IMR-90 (cell line): Measurements from ENCODE around the gene SLC25A26. TPM values are rescaled to one million over a fixed set of nuclear protein-coding genes. Genes with fewer than 3 reads are reported as not detected.

Experiments
- ATAC-seq: fragments of 200-7000 bp; cut with Tn5 transposase; 2 replicates; pipeline ENCODE4 v1.9.1; 2020; ENCODE audit warnings: low read depth, mild to moderate bottlenecking, moderate library complexity
- BruUV-seq: library from RNA; stranded (reverse); fragments of 400-500 nt; replicated peaks from 2 replicates; lab custom pipeline; 2021; lab: Mats Ljungman, UMichigan
- CTCF ChIA-PET: fragments of 300-600 bp; formaldehyde crosslinking; extraction: SDS; loops from one replicate; lab custom pipeline; 2021; ENCODE audit warnings: antibody characterized with exemption; lab: Yijun Ruan, JAX
- POLR2A ChIA-PET: fragments of 300-600 bp; sonication (Branson Sonifier 250); formaldehyde crosslinking; loops from one replicate; lab custom pipeline; 2022; ENCODE audit warnings: antibody characterized with exemption; ENCODE audit not compliant: unreplicated experiment; lab: Charles Lee
- DNase-seq: peaks from one replicate; pipeline ENCODE4 v3.0.0; 2013
- H2AFZ ChIP-seq: replicated peaks from 2 replicates; pipeline ENCODE3; 2013; ENCODE audit warnings: low read length, mild to moderate bottlenecking; ENCODE audit not compliant: poor library complexity
- H2AK5ac ChIP-seq: 2 replicates; pipeline ENCODE4 v1.6.1; 2013; ENCODE audit warnings: low read depth, low read length, inconsistent platforms
- H2AK9ac ChIP-seq: replicated peaks from 2 replicates; pipeline ENCODE3; 2013; ENCODE audit warnings: mild to moderate bottlenecking, low read depth, low read length, moderate library complexity; ENCODE audit not compliant: poor library complexity
- H2BK120ac ChIP-seq: 2 replicates; pipeline ENCODE4 v1.6.1; 2013; ENCODE audit warnings: low read depth, low read length, inconsistent platforms
- H2BK15ac ChIP-seq: 3 replicates; pipeline ENCODE4 v1.6.1; 2013; ENCODE audit warnings: low read depth, low read length, inconsistent platforms
- H2BK20ac ChIP-seq: 2 replicates; pipeline ENCODE4 v1.6.1; 2013; ENCODE audit warnings: low read depth, mild to moderate bottlenecking, inconsistent platforms, low read length, moderate library complexity
- H2BK5ac ChIP-seq: 2 replicates; pipeline ENCODE4 v1.6.1; 2013; ENCODE audit warnings: mild to moderate bottlenecking, low read depth, low read length, inconsistent platforms; ENCODE audit not compliant: poor library complexity, severe bottlenecking
- H3K14ac ChIP-seq: replicated peaks from 2 replicates; pipeline ENCODE4 v1.6.1; 2013; ENCODE audit warnings: low read depth, low read length, inconsistent platforms
- H3K18ac ChIP-seq: 2 replicates; pipeline ENCODE4 v1.6.1; 2013; ENCODE audit warnings: low read depth, low read length, control low read depth
- H3K23ac ChIP-seq: 2 replicates; pipeline ENCODE4 v1.6.1; 2013; ENCODE audit warnings: low read depth, low read length, inconsistent platforms
- H3K27ac ChIP-seq: 2 replicates; pipeline ENCODE4 v1.5.1; 2013; ENCODE audit warnings: mild to moderate bottlenecking, control low read depth, low read length; ENCODE audit not compliant: insufficient read depth
- H3K27me3 ChIP-seq: 2 replicates; pipeline ENCODE4 v1.6.1; 2013; ENCODE audit warnings: low read length; ENCODE audit not compliant: control insufficient read depth, insufficient read depth
- H3K36me3 ChIP-seq: 2 replicates; pipeline ENCODE4 v1.6.1; 2013; ENCODE audit warnings: low read length, mixed read lengths; ENCODE audit not compliant: control insufficient read depth, insufficient read depth
- H3K4ac ChIP-seq: 2 replicates; pipeline ENCODE4 v1.6.1; 2013; ENCODE audit warnings: low read depth, low read length, inconsistent platforms
- H3K4me1 ChIP-seq: 2 replicates; pipeline ENCODE4 v1.6.1; 2013; ENCODE audit warnings: low read length, mixed read lengths; ENCODE audit not compliant: control insufficient read depth, insufficient read depth
- H3K4me2 ChIP-seq: 2 replicates; pipeline ENCODE4 v1.6.1; 2013; ENCODE audit warnings: low read depth, mild to moderate bottlenecking, control low read depth, low read length, moderate library complexity
- H3K4me3 ChIP-seq: 2 replicates; pipeline ENCODE4 v1.5.1; 2013; ENCODE audit warnings: low read depth, mild to moderate bottlenecking, control low read depth, low read length, moderate library complexity; ENCODE audit not compliant: insufficient read depth
- H3K56ac ChIP-seq: 2 replicates; pipeline ENCODE4 v1.6.1; 2013; ENCODE audit warnings: low read length, inconsistent platforms; ENCODE audit not compliant: insufficient read depth; ENCODE audit errors: extremely low read depth
- H3K79me1 ChIP-seq, 2 experiments: 2 replicates each; pipeline ENCODE4 v1.6.1; 2013; ENCODE audit warnings: low read length in 2 of 2, inconsistent platforms in 1 of 2, low read depth in 1 of 2
- H3K9ac ChIP-seq: 2 replicates; pipeline ENCODE4 v1.6.1; 2013; ENCODE audit warnings: low read depth, low read length, control low read depth
- H3K9me1 ChIP-seq: 2 replicates; pipeline ENCODE4 v1.6.1; 2013; ENCODE audit warnings: low read length, inconsistent platforms; ENCODE audit not compliant: insufficient read depth
- H3K9me3 ChIP-seq: 2 replicates; pipeline ENCODE4 v1.6.1; 2013; ENCODE audit warnings: low read length; ENCODE audit not compliant: control insufficient read depth, insufficient read depth
- H4K20me1 ChIP-seq: 2 replicates; pipeline ENCODE4 v1.6.1; 2013; ENCODE audit warnings: low read length, inconsistent platforms; ENCODE audit not compliant: insufficient read depth
- H4K5ac ChIP-seq: 2 replicates; pipeline ENCODE4 v1.6.1; 2013; ENCODE audit warnings: mild to moderate bottlenecking, low read depth, low read length, control low read depth
- H4K8ac ChIP-seq, 2 experiments: 2 replicates each; pipeline ENCODE4 v1.6.1; 2013; ENCODE audit warnings: low read depth in 2 of 2, low read length in 2 of 2, control low read depth in 1 of 2, inconsistent platforms in 1 of 2
- H4K91ac ChIP-seq: 2 replicates; pipeline ENCODE4 v1.6.1; 2013; ENCODE audit warnings: low read depth, low read length, inconsistent platforms; ENCODE audit not compliant: insufficient read depth
- BHLHE40 ChIP-seq: fragments of 150-350 bp; IDR thresholded peaks from 2 replicates; pipeline ENCODE4 v1.6.1; 2016; ENCODE audit warnings: mild to moderate bottlenecking, low read depth, low read length
- CHD1 ChIP-seq: IDR thresholded peaks from 2 replicates; pipeline ENCODE4 v1.6.1; 2012; ENCODE audit warnings: low read depth, low read length, improper control_type of control experiment
- ELK1 ChIP-seq: fragments of 150-350 bp; IDR thresholded peaks from 2 replicates; pipeline ENCODE4 v1.6.1; 2016; ENCODE audit warnings: low read depth, mild to moderate bottlenecking, low read length, moderate library complexity, borderline replicate concordance
- FOS ChIP-seq: fragments of 150-350 bp; IDR thresholded peaks from 2 replicates; pipeline ENCODE4 v1.6.1; 2016; ENCODE audit warnings: low read depth, low read length
- MAFK ChIP-seq: IDR thresholded peaks from 2 replicates; pipeline ENCODE4 v1.6.1; 2012; ENCODE audit warnings: low read depth, low read length, improper control_type of control experiment
- MAZ ChIP-seq: IDR thresholded peaks from 2 replicates; pipeline ENCODE4 v1.6.1; 2012; ENCODE audit warnings: low read depth, mild to moderate bottlenecking, low read length, improper control_type of control experiment, moderate library complexity, borderline replicate concordance
- MXI1 ChIP-seq: IDR thresholded peaks from 2 replicates; pipeline ENCODE4 v1.6.1; 2012; ENCODE audit warnings: low read depth, mild to moderate bottlenecking, low read length, moderate library complexity, borderline replicate concordance
- NFE2L2 ChIP-seq: fragments of 150-350 bp; IDR thresholded peaks from 2 replicates; pipeline ENCODE4 v1.6.1; 2016; ENCODE audit warnings: low read depth, mild to moderate bottlenecking, low read length
- POLR2A ChIP-seq: IDR thresholded peaks from 2 replicates; pipeline ENCODE4 v1.6.1; 2012; ENCODE audit warnings: mild to moderate bottlenecking, low read depth, low read length
- RCOR1 ChIP-seq: IDR thresholded peaks from 2 replicates; pipeline ENCODE4 v1.6.1; 2012; ENCODE audit warnings: mild to moderate bottlenecking, low read length, improper control_type of control experiment; ENCODE audit not compliant: insufficient replicate concordance
- USF2 ChIP-seq: fragments of 150-350 bp; IDR thresholded peaks from 2 replicates; pipeline ENCODE4 v1.6.1; 2017; ENCODE audit warnings: mild to moderate bottlenecking, antibody characterized with exemption, low read length, low read depth
- WGBS, 2 experiments: methylation state at CpG; one replicate each; pipeline versions ENCODE4 v1.1.5 to v1.1.7; 2013; ENCODE audit warnings: missing lambda C conversion rate in 2 of 2; ENCODE audit not compliant: insufficient read length in 1 of 2; ENCODE audit errors: extremely low coverage in 2 of 2; 5-methylcytosine and 5-hydroxymethylcytosine counted together
- dilution Hi-C: fragments of 300-500 bp; cut with HindIII; formaldehyde crosslinking; loops from one replicate; pipeline ENCODE4 v1.14.3; 2018; ENCODE audit warnings: low sequenced_read_pairs; ENCODE audit not compliant: unreplicated experiment
- in situ Hi-C: fragments of 300-500 bp; cut with MboI; formaldehyde crosslinking; loops from 3 replicates; pipeline ENCODE4 v1.14.3; 2019; ENCODE audit warnings: low sequenced_read_pairs, inconsistent platforms, mixed read lengths
- intact Hi-C: fragments of 100-400 bp; cut with micrococcal nuclease; formaldehyde crosslinking; loops from 2 replicates; pipeline ENCODE4 v1.10.0; 2022
- polyA plus RNA-seq, 3 experiments: library from polyadenylated mRNA; depleted of rRNA; stranded (reverse); fragments of >200 nt; gene quantifications; 2 replicates each; pipeline ENCODE4 v1.2.3, GENCODE V29; 2012; ENCODE audit warnings: low replicate concordance in 1 of 3
- total RNA-seq: library from RNA; depleted of rRNA; stranded (reverse); fragments of >200 nt; gene quantifications from 2 replicates; pipeline ENCODE4 v1.2.3, GENCODE V29; 2012
- TF ChIP-seq, protein P1 (sequence below): conservative IDR thresholded peaks from 2 replicates; pipeline ENCODE4 v1.5.1; 2012; ENCODE audit warnings: mild to moderate bottlenecking, low read depth, low read length, improper control_type of control experiment

Gene SLC25A26
- total and polyA plus RNA-seq, 2 of the 4 experiments (the other 2 are of a cell fraction): 10.9 to 12.7 TPM

GRCh38 chr3:66425032-66425431 is 204.2 kb downstream of the SLC25A26 start:
- Histone ChIP-seq H3K9me3 (peaks cover 5% of the 10 kb centered on the region; the same call in 1 of the 2 replicates), H4K91ac (0 out of 2 replicates have a peak overlapping the region, but pooled peaks have one; percentile 42), H3K4me2 (no peak overlapping the region), H2AK5ac (peak overlapping the region; percentile 76; the same call in 1 of the 2 replicates), H3K14ac (no peak overlapping the region), H4K5ac (peak overlapping the region; percentile 16; the same call in 1 of the 2 replicates), H3K27me3 (no peaks in the 10 kb centered on the region), H2BK20ac (0 out of 2 replicates have a peak overlapping the region, but pooled peaks have one; percentile 62), H3K4me1 (peaks cover 20% of the 10 kb centered on the region), H2AK9ac (no peak overlapping the region), H2BK5ac (no peak overlapping the region), H2BK120ac (peak overlapping the region; percentile 42), H3K56ac (no peak overlapping the region), H3K36me3 (no peaks in the 10 kb centered on the region), H4K8ac (peak overlapping the region in 1 of 2 experiments; percentile 14; a peak in 1 of 4 replicates), H3K4me3 (no peak overlapping the region), H3K23ac (no peak overlapping the region), H3K9me1 (peaks cover 14% of the 10 kb centered on the region), H3K79me1 (peaks cover 35 to 63% of the 10 kb centered on the region in 2 experiments), H2AFZ (no peak overlapping the region), H3K27ac (no peak overlapping the region), H3K18ac (peak overlapping the region; percentile 9; the same call in 1 of the 2 replicates), H4K20me1 (peaks cover 5% of the 10 kb centered on the region), H3K9ac (no peak overlapping the region), H2BK15ac (peak overlapping the region; percentile 82; the same call in 2 of the 3 replicates), H3K4ac (peak overlapping the region; percentile 22; the same call in 1 of the 2 replicates)
- WGBS, 2 experiments: 92% methylated on average over 2 of the region's 5 CpGs; no CpG with 5 or more reads in 1 of the 2 experiments
- DNase-seq (no peak), ATAC-seq (no peak)
- no TSS peak for BruUV-seq
- ChIA-PET POLR2A (no interaction called here), CTCF (no interaction called here)
- intact Hi-C loops: loop anchor here (5.0 kb wide), 1 partner anchor 47 kb away; no protein-coding TSS in a partner anchor
- in situ Hi-C loops: no loop called here
- TF ChIP-seq CHD1: no peak
- TF ChIP-seq MAFK: no peak
- no peak for TF ChIP-seq USF2
- TF ChIP-seq POLR2A: no peak
- no peak for TF ChIP-seq BHLHE40
- TF ChIP-seq RCOR1: no peak
- TF ChIP-seq, protein P1, sequence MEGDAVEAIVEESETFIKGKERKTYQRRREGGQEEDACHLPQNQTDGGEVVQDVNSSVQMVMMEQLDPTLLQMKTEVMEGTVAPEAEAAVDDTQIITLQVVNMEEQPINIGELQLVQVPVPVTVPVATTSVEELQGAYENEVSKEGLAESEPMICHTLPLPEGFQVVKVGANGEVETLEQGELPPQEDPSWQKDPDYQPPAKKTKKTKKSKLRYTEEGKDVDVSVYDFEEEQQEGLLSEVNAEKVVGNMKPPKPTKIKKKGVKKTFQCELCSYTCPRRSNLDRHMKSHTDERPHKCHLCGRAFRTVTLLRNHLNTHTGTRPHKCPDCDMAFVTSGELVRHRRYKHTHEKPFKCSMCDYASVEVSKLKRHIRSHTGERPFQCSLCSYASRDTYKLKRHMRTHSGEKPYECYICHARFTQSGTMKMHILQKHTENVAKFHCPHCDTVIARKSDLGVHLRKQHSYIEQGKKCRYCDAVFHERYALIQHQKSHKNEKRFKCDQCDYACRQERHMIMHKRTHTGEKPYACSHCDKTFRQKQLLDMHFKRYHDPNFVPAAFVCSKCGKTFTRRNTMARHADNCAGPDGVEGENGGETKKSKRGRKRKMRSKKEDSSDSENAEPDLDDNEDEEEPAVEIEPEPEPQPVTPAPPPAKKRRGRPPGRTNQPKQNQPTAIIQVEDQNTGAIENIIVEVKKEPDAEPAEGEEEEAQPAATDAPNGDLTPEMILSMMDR: no peak
- no peak for TF ChIP-seq MAZ
- no peak for TF ChIP-seq NFE2L2
- no peak for TF ChIP-seq ELK1
- no peak for TF ChIP-seq FOS
- TF ChIP-seq MXI1: no peak
- dilution Hi-C loops: no loop called here
